G401 (cell line): ENCODE measurements around the gene NOX1. TPM values are rescaled to one million over a fixed set of nuclear protein-coding genes. Genes with fewer than 3 reads are reported as not detected.

Experiments used
- DNase-seq: peaks from one replicate; pipeline ENCODE4 v3.0.0-alpha.2; 2015; ENCODE audit warnings: low spot score
- in situ Hi-C: cut with HindIII; loops from 2 replicates; pipeline ENCODE4 v1.10.0; 2016; ENCODE audit warnings: low sequenced_read_pairs, mixed read lengths
- total RNA-seq: library from RNA; depleted of rRNA; stranded (reverse); fragments of >200 nt; shearing (Covaris generic); gene quantifications from 2 replicates; pipeline ENCODE4 v1.2.3, GENCODE V29; 2014; rRNA removed

The NOX1 gene
- not detected in 2 replicates for total RNA-seq

- DNase-seq = no peak
- in situ Hi-C loops = no loop called here
These were observed at the start of gene NOX1 for GRCh38 chrX:100874325-100874724. Gene NOX1 (minus strand): TSS chrX:100874359. CDS start chrX:100874139, 220 bp downstream.

GRCh38 chrX:100915562-100915961, 41.4 kb upstream of the NOX1 start:
- DNase-seq = no peak
- in situ Hi-C loops = no loop called here

- no peak for DNase-seq
- in situ Hi-C loops = no loop called here
These were observed 39.0 kb upstream of the NOX1 start for GRCh38 chrX:100913111-100913510.

GRCh38 chrX:100911731-100912130, 37.6 kb upstream of the NOX1 start:
- DNase-seq = no peak
- in situ Hi-C loops = no loop called here

GRCh38 chrX:100905620-100906019, 31.5 kb upstream of the NOX1 start:
- in situ Hi-C loops = no loop called here
- no peak for DNase-seq

GRCh38 chrX:100904433-100904832, 30.3 kb upstream of the NOX1 start:
- no peak for DNase-seq
- in situ Hi-C loops = no loop called here

- in situ Hi-C loops = no loop called here
These were observed 21.4 kb upstream of the NOX1 start for GRCh38 chrX:100895365-100896075.

GRCh38 chrX:100883654-100884053, 9.5 kb upstream of the NOX1 start:
- no peak for DNase-seq
- in situ Hi-C loops = no loop called here

More at GRCh38 chrX:100895365-100896075, 21.4 kb upstream of the NOX1 start:
- DNase-seq = peak; percentile 21

- in situ Hi-C loops = no loop called here
- no peak for DNase-seq
These were observed 6.2 kb upstream of the NOX1 start for GRCh38 chrX:100880368-100880767.

GRCh38 chrX:100871594-100872560, 2.3 kb downstream of the NOX1 start:
- DNase-seq = no peak
- in situ Hi-C loops = no loop called here

- DNase-seq = no peak
- in situ Hi-C loops = no loop called here
These were observed 3.6 kb downstream of the NOX1 start for GRCh38 chrX:100870527-100870926.

- in situ Hi-C loops = no loop called here
These were observed 5.9 kb downstream of the NOX1 start for GRCh38 chrX:100868273-100868672.

GRCh38 chrX:100864657-100865391, 9.3 kb downstream of the NOX1 start:
- peak; percentile 15 for DNase-seq
- in situ Hi-C loops = no loop called here

More at GRCh38 chrX:100868273-100868672, 5.9 kb downstream of the NOX1 start:
- no peak for DNase-seq

GRCh38 chrX:100863326-100863864, 10.8 kb downstream of the NOX1 start:
- no peak for DNase-seq
- in situ Hi-C loops = no loop called here

- in situ Hi-C loops = no loop called here
- no peak for DNase-seq
These were observed 21.3 kb downstream of the NOX1 start for GRCh38 chrX:100852810-100853209.

- in situ Hi-C loops = no loop called here
- no peak for DNase-seq
These were observed 23.8 kb downstream of the NOX1 start for GRCh38 chrX:100850317-100850716.

GRCh38 chrX:100831219-100831946, 42.8 kb downstream of the NOX1 start:
- DNase-seq = no peak
- in situ Hi-C loops = no loop called here

GRCh38 chrX:100830547-100830946, 43.6 kb downstream of the NOX1 start:
- in situ Hi-C loops = no loop called here
- no peak for DNase-seq

GRCh38 chrX:100830143-100830542, 44.0 kb downstream of the NOX1 start:
- in situ Hi-C loops = no loop called here
- no peak for DNase-seq
